Testis (tissue), 3 donors: ENCODE data around the gene USF2. TPM values are rescaled to one million over a fixed set of nuclear protein-coding genes. Genes with fewer than 3 reads are reported as not detected.

Experiments used
- DNase-seq: peaks from one replicate; pipeline ENCODE4 v3.0.0-alpha.2; 2019
- H3K27ac ChIP-seq, 2 donors: fragments of 200-600 bp; sonication (generic); one replicate each; pipeline ENCODE4 v1.5.1; 2019
- H3K27me3 ChIP-seq: fragments of 200-600 bp; sonication (generic); one replicate; pipeline ENCODE4 v1.5.1; 2019
- H3K36me3 ChIP-seq: fragments of 200-600 bp; sonication (generic); one replicate; pipeline ENCODE4 v1.5.1; 2017; ENCODE audit warnings: low read depth; ENCODE audit errors: missing control alignments
- H3K4me1 ChIP-seq: fragments of 200-600 bp; sonication (generic); one replicate; pipeline ENCODE4 v1.5.1; 2019
- H3K4me3 ChIP-seq, 2 donors: fragments of 200-600 bp; sonication (generic); one replicate each; pipeline ENCODE4 v1.5.1; 2017 to 2019
- H3K9me3 ChIP-seq: fragments of 200-600 bp; sonication (generic); one replicate; pipeline ENCODE4 v1.5.1; 2017
- POLR2A ChIP-seq: fragments of 450-650 bp; IDR thresholded peaks from one replicate; pipeline ENCODE4 v1.6.1; 2017; ENCODE audit warnings: antibody characterized with exemption, mild to moderate bottlenecking, moderate library complexity
- WGBS, 2 donors: methylation state at CpG; one replicate each; pipeline ENCODE4 v1.1.5; 2018; 5-methylcytosine and 5-hydroxymethylcytosine counted together
- intact Hi-C: fragments of 100-400 bp; cut with DNase I; formaldehyde crosslinking; loops from one replicate; pipeline ENCODE4 v1.15.1; 2023; ENCODE audit warnings: low total_unique reads
- polyA plus RNA-seq: library from polyadenylated mRNA; stranded (reverse); fragments of 350-450 nt; fragmentation: Illumina TruSeq; extraction: RNeasy Lipid Tissue Mini Kit (QIAGEN cat#74804); gene quantifications from one replicate; pipeline ENCODE4 v1.2.3, GENCODE V29; 2014; ENCODE audit warnings: low read depth, low replicate concordance; ENCODE audit not compliant: insufficient read depth
- total RNA-seq, 2 donors: library from RNA; depleted of rRNA; stranded (reverse); fragments of >200 nt; gene quantifications; one replicate each; pipeline ENCODE4 v1.2.3, GENCODE V29; 2016
- TF ChIP-seq, protein P1 (sequence below), 3 experiments: fragments of 450-650 bp in 2 of 3; fragments of 200-600 bp in 1 of 3; sonication (generic) in 1 of 3; IDR thresholded peaks; one replicate each; pipeline ENCODE4 v1.5.1; 2016 to 2019; ENCODE audit warnings: antibody characterized with exemption in 3 of 3, mild to moderate bottlenecking in 2 of 3, moderate library complexity in 1 of 3

Gene USF2
- total and polyA plus RNA-seq, 3 donors from 2014 or later: 83.1 to 123 (median 105) TPM

DNA sequence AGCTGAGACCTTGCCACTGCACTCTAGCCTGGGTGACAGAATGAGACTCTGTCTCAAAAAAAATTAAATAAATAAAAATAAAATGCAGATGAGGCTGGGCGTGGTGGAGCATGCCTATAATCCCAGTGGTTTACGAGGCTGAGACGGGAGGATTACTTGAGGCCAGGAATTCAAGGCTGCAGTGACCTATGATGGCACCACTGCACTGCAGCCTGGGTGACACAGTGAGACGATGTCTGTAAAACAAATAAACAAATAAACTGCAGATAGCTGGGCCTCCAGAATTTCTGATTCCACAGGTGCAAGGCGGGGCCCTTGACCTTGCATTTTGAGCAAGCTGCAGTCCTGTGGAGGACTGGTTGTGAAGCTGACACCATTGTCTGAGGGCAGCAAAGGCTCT, 20.1 kb downstream of the USF2 start:
- 76 to 78% methylated on average over 5 of the region's 5 CpGs for WGBS, 2 donors
- H3K4me1 ChIP-seq: no peaks in the 10 kb centered on the region
- no peak for DNase-seq
- intact Hi-C loops: no loop called here
- H3K9me3 ChIP-seq: no peaks in the 10 kb centered on the region
- H3K27ac ChIP-seq: no peak overlapping the region
- no peak overlapping the region for H3K4me3 ChIP-seq
- TF ChIP-seq, protein P1, sequence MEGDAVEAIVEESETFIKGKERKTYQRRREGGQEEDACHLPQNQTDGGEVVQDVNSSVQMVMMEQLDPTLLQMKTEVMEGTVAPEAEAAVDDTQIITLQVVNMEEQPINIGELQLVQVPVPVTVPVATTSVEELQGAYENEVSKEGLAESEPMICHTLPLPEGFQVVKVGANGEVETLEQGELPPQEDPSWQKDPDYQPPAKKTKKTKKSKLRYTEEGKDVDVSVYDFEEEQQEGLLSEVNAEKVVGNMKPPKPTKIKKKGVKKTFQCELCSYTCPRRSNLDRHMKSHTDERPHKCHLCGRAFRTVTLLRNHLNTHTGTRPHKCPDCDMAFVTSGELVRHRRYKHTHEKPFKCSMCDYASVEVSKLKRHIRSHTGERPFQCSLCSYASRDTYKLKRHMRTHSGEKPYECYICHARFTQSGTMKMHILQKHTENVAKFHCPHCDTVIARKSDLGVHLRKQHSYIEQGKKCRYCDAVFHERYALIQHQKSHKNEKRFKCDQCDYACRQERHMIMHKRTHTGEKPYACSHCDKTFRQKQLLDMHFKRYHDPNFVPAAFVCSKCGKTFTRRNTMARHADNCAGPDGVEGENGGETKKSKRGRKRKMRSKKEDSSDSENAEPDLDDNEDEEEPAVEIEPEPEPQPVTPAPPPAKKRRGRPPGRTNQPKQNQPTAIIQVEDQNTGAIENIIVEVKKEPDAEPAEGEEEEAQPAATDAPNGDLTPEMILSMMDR (IDR thresholded peaks at IDR 0.05): no peak
- TF ChIP-seq POLR2A: no peak
- no peaks in the 10 kb centered on the region for H3K27me3 ChIP-seq
- no peaks in the 10 kb centered on the region for H3K36me3 ChIP-seq

DNA sequence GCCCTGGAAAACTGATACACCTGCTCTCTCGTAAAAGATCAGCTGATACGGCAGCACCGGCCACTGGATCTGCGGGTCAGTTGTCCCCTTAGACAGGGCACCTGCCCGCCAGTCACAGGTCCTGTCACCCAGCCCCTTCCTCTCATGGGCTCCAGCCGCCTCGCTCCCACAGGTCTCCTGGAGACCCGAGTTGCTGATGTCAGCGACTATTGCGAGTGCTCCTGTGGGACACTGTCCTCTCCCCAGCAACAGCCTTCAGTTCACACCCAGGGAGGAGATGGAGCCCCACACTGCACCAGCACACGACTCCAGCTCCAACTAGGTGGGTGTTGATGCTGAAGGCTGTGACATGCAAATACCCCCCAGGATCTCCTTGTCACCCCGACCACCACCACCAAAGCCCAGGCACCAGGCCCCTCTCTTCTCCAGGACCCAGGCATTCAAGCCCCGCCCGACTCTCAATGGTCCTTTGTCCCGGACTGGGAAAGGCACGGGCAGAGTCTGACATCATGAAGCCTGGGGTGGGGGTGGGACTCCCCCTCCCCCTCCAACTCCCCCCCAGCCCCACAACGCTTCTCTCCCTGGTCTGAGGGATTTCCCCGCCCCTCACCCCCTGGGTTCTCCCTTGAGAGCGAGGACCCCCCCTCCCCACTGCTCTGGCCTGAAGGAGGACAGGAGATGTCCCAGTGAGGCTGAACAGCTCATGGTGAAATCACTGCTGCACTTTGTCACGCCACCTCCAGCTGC, 21.8 kb downstream of the USF2 start:
- Histone ChIP-seq H3K27me3 (no peaks in the 10 kb centered on the region), H3K4me1 (no peaks in the 10 kb centered on the region), H3K9me3 (no peaks in the 10 kb centered on the region), H3K36me3 (no peaks in the 10 kb centered on the region), H3K4me3 (no peak overlapping the region), H3K27ac (no peak overlapping the region)
- no peak for DNase-seq
- WGBS, 2 donors: 86 to 96% methylated on average over 4 to 20 of the region's 20 CpGs
- TF ChIP-seq POLR2A: no peak
- TF ChIP-seq, protein P1 (IDR thresholded peaks at IDR 0.05): no peak
- intact Hi-C loops: no loop called here

DNA sequence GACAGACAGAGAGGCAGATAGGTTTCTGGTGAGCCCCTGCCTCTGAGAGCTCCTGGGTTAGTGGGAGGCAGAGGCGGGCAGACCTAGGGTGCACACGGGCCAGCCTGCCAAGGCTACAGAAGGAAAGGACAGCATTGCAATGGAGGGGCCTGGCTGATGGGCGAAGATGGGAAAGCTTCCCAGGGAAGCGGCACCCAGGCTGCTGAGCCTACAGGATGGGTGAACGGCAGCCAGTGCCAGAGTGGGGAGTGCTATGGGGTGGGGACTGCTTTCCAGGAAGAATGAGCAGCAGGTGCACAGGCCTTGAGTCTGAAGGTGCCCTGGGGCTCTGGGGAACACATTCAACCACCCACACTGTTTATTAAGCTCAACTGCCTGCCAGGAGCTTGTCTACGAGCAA, 22.5 kb downstream of the USF2 start:
- no peak for TF ChIP-seq POLR2A
- TF ChIP-seq, protein P1 (IDR thresholded peaks at IDR 0.05): no peak
- DNase-seq: no peak
- Histone ChIP-seq H3K4me3 (no peak overlapping the region), H3K27ac (no peak overlapping the region), H3K27me3 (no peaks in the 10 kb centered on the region), H3K36me3 (no peaks in the 10 kb centered on the region), H3K9me3 (no peaks in the 10 kb centered on the region), H3K4me1 (no peaks in the 10 kb centered on the region)
- intact Hi-C loops: no loop called here
- WGBS, 2 donors: 83 to 89% methylated on average over 6 of the region's 6 CpGs

DNA sequence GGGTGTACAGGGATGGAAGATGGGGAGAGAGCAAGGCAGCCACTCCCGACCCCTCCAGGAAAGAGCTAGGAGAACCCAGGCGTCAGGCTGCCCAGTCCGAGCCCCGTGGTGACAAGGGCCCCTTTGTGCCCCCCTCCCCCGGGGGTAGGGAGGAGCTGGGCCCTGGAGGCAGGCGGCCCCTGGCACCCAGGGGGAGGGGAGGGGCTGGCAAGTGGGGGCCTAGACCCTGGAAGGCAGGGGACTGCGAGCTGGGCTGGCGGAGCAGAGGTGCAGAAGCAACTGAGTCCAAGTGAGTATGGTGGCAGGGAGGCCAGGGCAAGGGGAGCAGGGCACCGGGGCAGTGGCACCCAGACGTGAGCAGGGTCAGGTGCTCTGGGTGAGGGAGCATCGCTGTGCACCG, 23.2 kb downstream of the USF2 start, which contains the start of gene MAG:
Gene MAG, plus strand, starts transcription at position 246 of the 400 bp plus-strand sequence. CDS start 3,248 bp downstream, outside the sequence.
- no peaks in the 10 kb centered on the region for H3K27me3 ChIP-seq
- 88 to 91% methylated on average over 9 to 12 of the region's 12 CpGs for WGBS, 2 donors

More for the DNA sequence above, 23.2 kb downstream of the USF2 start, which contains the start of gene MAG:
- Histone ChIP-seq H3K9me3 (no peaks in the 10 kb centered on the region), H3K4me3 (no peak within 1 kb of the TSS), H3K4me1 (no peaks in the 10 kb centered on the region), H3K36me3 (no peaks in the 10 kb centered on the region), H3K27ac (no peak within 1 kb of the TSS)
- intact Hi-C loops: no loop called here
- TF ChIP-seq, protein P1 (IDR thresholded peaks at IDR 0.05): no peak
- TF ChIP-seq POLR2A: no peak
- no peak for DNase-seq
